ENCODE data around the gene TGFB2. TPM values are rescaled to one million over a fixed set of nuclear protein-coding genes. Genes with fewer than 3 reads are reported as not detected.

Gene TGFB2
- 1 to 10 TPM; 1.2 to 5.5 (median 3.7) TPM for total RNA-seq
- polyA plus RNA-seq: under 1 TPM; 0.24 to 0.65 (median 0.61) TPM
- long read RNA-seq, donor 1, full-length matches to known transcripts: 3 of 3 reads
- long read RNA-seq, donor 1, partial matches to known transcripts: 0 of 3 reads
- long read RNA-seq, donor 1, other reads (novel, unspliced or antisense): 0 of 3 reads
- long read RNA-seq, donor 2, full-length matches to known transcripts: 5 of 5 reads
- long read RNA-seq, donor 2, partial matches to known transcripts: 0 of 5 reads
- long read RNA-seq, donor 2, other reads (novel, unspliced or antisense): 0 of 5 reads

GRCh38 chr1:218344814-218345672, at the start of gene TGFB2:
Gene TGFB2 (plus strand): TSS chr1:218345336. CDS start chr1:218346702, 1,366 bp downstream.
- DNase-seq: no peak
- TF ChIP-seq, protein P1, sequence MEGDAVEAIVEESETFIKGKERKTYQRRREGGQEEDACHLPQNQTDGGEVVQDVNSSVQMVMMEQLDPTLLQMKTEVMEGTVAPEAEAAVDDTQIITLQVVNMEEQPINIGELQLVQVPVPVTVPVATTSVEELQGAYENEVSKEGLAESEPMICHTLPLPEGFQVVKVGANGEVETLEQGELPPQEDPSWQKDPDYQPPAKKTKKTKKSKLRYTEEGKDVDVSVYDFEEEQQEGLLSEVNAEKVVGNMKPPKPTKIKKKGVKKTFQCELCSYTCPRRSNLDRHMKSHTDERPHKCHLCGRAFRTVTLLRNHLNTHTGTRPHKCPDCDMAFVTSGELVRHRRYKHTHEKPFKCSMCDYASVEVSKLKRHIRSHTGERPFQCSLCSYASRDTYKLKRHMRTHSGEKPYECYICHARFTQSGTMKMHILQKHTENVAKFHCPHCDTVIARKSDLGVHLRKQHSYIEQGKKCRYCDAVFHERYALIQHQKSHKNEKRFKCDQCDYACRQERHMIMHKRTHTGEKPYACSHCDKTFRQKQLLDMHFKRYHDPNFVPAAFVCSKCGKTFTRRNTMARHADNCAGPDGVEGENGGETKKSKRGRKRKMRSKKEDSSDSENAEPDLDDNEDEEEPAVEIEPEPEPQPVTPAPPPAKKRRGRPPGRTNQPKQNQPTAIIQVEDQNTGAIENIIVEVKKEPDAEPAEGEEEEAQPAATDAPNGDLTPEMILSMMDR (IDR thresholded peaks at IDR 0.05 in 8 of 11, conservative IDR thresholded peaks at IDR 0.05 in 3 of 11): peak in 1 of 11 experiments; percentile 14
- TF ChIP-seq POLR2AphosphoS5 (IDR thresholded peaks at IDR 0.05) (peak in 1 of 3 donors; percentile 90), POLR2A (IDR thresholded peaks at IDR 0.05) (peak in 1 of 3 donors; percentile 50)
- H3K27me3 ChIP-seq (replicated peaks in 1 of 7): peaks cover 0 to 32% (median 6%) of the 10 kb centered on the region in 7 donors
- peak within 1 kb of the TSS in 7 of 8 donors; percentile 18 to 81 (median 72) for H3K27ac ChIP-seq
- H3K36me3 ChIP-seq: no peaks in the 10 kb centered on the region
- no peaks in the 10 kb centered on the region for H3K9me3 ChIP-seq
- peaks cover 7 to 59% (median 48%) of the 10 kb centered on the region in 6 donors for H3K4me1 ChIP-seq
- peak within 1 kb of the TSS; percentile 44 to 79 (median 58) for H3K4me3 ChIP-seq
- 2 to 7% (median 4%) methylated on average over 22 of the region's 22 CpGs for WGBS, 5 donors
- intact Hi-C loops (cut with DNase I; ENCODE audit: low total_unique reads): loop anchor here (10.0 kb wide), 1 partner anchor 180 kb away; no protein-coding TSS in a partner anchor

DNA sequence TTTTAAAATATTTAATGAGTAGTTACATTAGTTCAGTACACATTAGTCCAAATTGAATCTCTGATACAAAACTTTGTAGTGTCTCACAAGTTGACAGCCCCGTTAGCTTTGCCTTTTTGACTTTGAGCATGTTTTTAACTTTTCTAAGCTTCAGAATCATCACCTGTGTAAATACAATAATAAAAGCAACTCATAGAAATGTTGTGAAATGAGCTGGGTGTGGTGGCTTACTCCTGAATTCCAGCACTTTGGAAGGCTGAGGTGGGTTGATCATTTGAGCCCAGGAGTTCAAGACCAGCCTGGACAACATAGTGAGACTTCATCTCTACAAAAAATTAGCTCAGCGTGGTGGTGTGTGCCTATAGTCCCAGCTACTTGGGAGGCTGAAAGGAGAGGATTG, 49.0 kb upstream of the TGFB2 start:
- 91 to 98% (median 92%) methylated on average over 2 of the region's 2 CpGs for WGBS, 5 donors
- intact Hi-C loops (cut with DNase I; ENCODE audit: low total_unique reads): no loop called here
- H3K36me3 ChIP-seq: peaks cover 0 to 28% (median 3%) of the 10 kb centered on the region in 6 donors
- DNase-seq: no peak
- H3K4me1 ChIP-seq: peaks cover 0 to 5% (median 0%) of the 10 kb centered on the region in 6 donors
- no peak overlapping the region for H3K27ac ChIP-seq
- no peaks in the 10 kb centered on the region for H3K27me3 ChIP-seq (replicated peaks in 1 of 7)
- no peaks in the 10 kb centered on the region for H3K9me3 ChIP-seq
- no peak for TF ChIP-seq POLR2AphosphoS5 (IDR thresholded peaks at IDR 0.05)
- TF ChIP-seq POLR2A (IDR thresholded peaks at IDR 0.05): no peak
- no peak overlapping the region for H3K4me3 ChIP-seq

DNA sequence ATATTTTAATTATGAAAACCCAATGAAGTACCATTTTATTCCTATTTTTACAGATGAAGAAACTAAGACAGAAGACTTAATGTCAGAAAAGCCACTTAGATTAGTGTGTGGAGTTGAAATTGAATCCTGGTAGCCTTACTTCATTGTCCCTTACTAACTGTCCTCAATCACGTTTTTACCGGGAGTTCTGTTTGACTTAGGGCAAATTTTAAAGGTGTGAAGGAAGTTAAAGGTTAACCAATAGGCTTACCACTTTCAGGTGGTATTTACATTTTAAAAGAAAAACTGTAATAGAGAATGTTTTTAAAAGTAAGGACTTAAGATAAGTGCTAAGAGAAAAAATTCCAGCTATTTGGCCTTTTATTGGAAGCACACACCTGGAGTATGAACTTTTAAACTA, 47.7 kb upstream of the TGFB2 start:
- 77 to 95% (median 92%) methylated on average over 2 of the region's 2 CpGs for WGBS, 5 donors
- Histone ChIP-seq H3K9me3 (no peaks in the 10 kb centered on the region), H3K4me3 (no peak overlapping the region), H3K36me3 (peaks cover 0 to 41% (median 6%) of the 10 kb centered on the region in 6 donors), H3K4me1 (peaks cover 0 to 5% (median 0%) of the 10 kb centered on the region in 6 donors), H3K27ac (no peak overlapping the region), H3K27me3 (replicated peaks in 1 of 7) (no peaks in the 10 kb centered on the region)
- no peak for DNase-seq
- TF ChIP-seq, protein P1 (IDR thresholded peaks at IDR 0.05 in 8 of 11, conservative IDR thresholded peaks at IDR 0.05 in 3 of 11): no peak
- TF ChIP-seq POLR2A (IDR thresholded peaks at IDR 0.05): no peak
- TF ChIP-seq POLR2AphosphoS5 (IDR thresholded peaks at IDR 0.05): no peak
- intact Hi-C loops (cut with DNase I; ENCODE audit: low total_unique reads): no loop called here

DNA sequence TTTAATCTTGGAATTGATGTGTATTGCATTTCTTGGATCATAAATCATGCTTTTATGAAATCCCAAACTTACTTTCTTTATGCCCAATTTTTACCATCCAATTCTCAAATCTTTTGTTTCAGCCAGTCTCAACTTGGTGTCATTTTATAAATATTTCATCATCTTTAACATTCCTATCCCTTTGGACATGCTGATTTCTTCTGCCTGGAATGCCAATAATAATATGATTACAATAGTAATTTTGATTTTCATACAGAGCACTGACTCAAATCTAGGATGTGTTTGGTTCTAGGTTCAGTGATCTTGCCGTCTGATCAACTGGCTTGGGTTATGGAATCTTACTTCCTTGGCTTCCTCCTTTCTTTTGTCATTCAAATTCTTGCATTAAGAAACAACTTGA, 47.3 kb upstream of the TGFB2 start:
- no peak overlapping the region for H3K27ac ChIP-seq

More for the DNA sequence above, 47.3 kb upstream of the TGFB2 start:
- TF ChIP-seq POLR2AphosphoS5 (IDR thresholded peaks at IDR 0.05): no peak
- TF ChIP-seq POLR2A (IDR thresholded peaks at IDR 0.05): no peak
- TF ChIP-seq, protein P1 (IDR thresholded peaks at IDR 0.05 in 8 of 11, conservative IDR thresholded peaks at IDR 0.05 in 3 of 11): no peak
- intact Hi-C loops (cut with DNase I; ENCODE audit: low total_unique reads): no loop called here
- Histone ChIP-seq H3K4me1 (peaks cover 0 to 5% (median 0%) of the 10 kb centered on the region in 6 donors), H3K36me3 (peaks cover 0 to 45% (median 6%) of the 10 kb centered on the region in 6 donors), H3K27me3 (replicated peaks in 1 of 7) (no peaks in the 10 kb centered on the region), H3K9me3 (no peaks in the 10 kb centered on the region), H3K4me3 (no peak overlapping the region)
- no peak for DNase-seq
- WGBS, 5 donors: 57 to 88% (median 80%) methylated on average over 1 of the region's 1 CpG
